K562 (cell line): ENCODE results near the gene MBD3. TPM values are rescaled to one million over a fixed set of nuclear protein-coding genes. Genes with fewer than 3 reads are reported as not detected.
A peak's percentile ranks its signal among the peaks of the same experiment; 100 is the strongest.

Experiments
- ATF4 ChIP-seq: fragments of 450-650 bp; formaldehyde crosslinking; IDR thresholded peaks from 2 replicates; pipeline ENCODE4 v1.4.0; 2022; ENCODE audit warnings: mild to moderate bottlenecking, moderate library complexity
- CHD1 ChIP-seq: fragments of 200-600 bp; sonication (generic); IDR thresholded peaks from one replicate; pipeline ENCODE4 v1.6.1; 2012; ENCODE audit warnings: mild to moderate bottlenecking, moderate library complexity, low read length, inconsistent platforms
- CREBBP ChIP-seq: IDR thresholded peaks from one replicate; pipeline ENCODE4 v1.6.1; 2012; ENCODE audit warnings: low read depth, mild to moderate bottlenecking, control low read depth, inconsistent platforms, low read length
- CTCF ChIP-seq, 3 experiments: IDR thresholded peaks in 2 of 3; conservative IDR thresholded peaks in 1 of 3; 2 replicates each; pipeline ENCODE4 v1.5.1; 2011 to 2012; ENCODE audit warnings: low read length in 3 of 3, mild to moderate bottlenecking in 3 of 3, control low read depth in 2 of 3, improper control_type of control experiment in 1 of 3, inconsistent platforms in 1 of 3, low read depth in 1 of 3, mixed read lengths in 1 of 3, moderate library complexity in 1 of 3; ENCODE audit not compliant: insufficient read depth in 2 of 3
- FOSL1 ChIP-seq: fragments of 200-800 bp; sonication (Bioruptor generic); conservative IDR thresholded peaks from 2 replicates; pipeline ENCODE4 v1.6.1; 2016; ENCODE audit warnings: missing genetic modification characterization, missing compliant biosample characterization
- FOXP1 ChIP-seq: sonication (generic); formaldehyde crosslinking; IDR thresholded peaks from 2 replicates; pipeline ENCODE4 v1.8.0; 2022; ENCODE audit warnings: mild to moderate bottlenecking, missing genetic modification reagents
- FUS ChIP-seq: fragments of 200-400 bp; formaldehyde crosslinking; optimal IDR thresholded peaks from 2 replicates; pipeline ENCODE3; 2017; ENCODE audit warnings: low read depth, low read length
- LCOR ChIP-seq: sonication (generic); formaldehyde crosslinking; IDR thresholded peaks from 2 replicates; pipeline ENCODE4 v1.8.0; 2022; ENCODE audit warnings: mild to moderate bottlenecking, missing genetic modification reagents
- MAX ChIP-seq: sonication (generic); formaldehyde crosslinking; IDR thresholded peaks from 2 replicates; pipeline ENCODE4 v1.9.0; 2022; ENCODE audit warnings: mild to moderate bottlenecking, missing genetic modification reagents
- MAZ ChIP-seq, 2 experiments: fragments of 450-650 bp in 1 of 2; sonication (generic) in 1 of 2; formaldehyde crosslinking; IDR thresholded peaks in 1 of 2; conservative IDR thresholded peaks in 1 of 2; 2 replicates each; pipeline versions ENCODE4 v1.4.0 to v1.5.0; 2020; ENCODE audit warnings: mild to moderate bottlenecking in 1 of 2, missing genetic modification reagents in 1 of 2
- MYBL2 ChIP-seq, 2 experiments: fragments of 450-650 bp in 1 of 2; sonication (generic) in 1 of 2; formaldehyde crosslinking in 1 of 2; IDR thresholded peaks; 2 replicates each; pipeline versions ENCODE4 v1.6.1 to v1.8.1; 2017 to 2022; ENCODE audit warnings: borderline replicate concordance in 1 of 2, inconsistent platforms in 1 of 2, low read depth in 1 of 2, mild to moderate bottlenecking in 1 of 2, missing genetic modification reagents in 1 of 2, moderate library complexity in 1 of 2
- NCOR1 ChIP-seq: fragments of 450-650 bp; IDR thresholded peaks from 2 replicates; pipeline ENCODE4 v1.6.1; 2016; ENCODE audit warnings: mild to moderate bottlenecking, moderate library complexity
- NELFE ChIP-seq: IDR thresholded peaks from 2 replicates; pipeline ENCODE4 v1.6.1; 2011; ENCODE audit warnings: mild to moderate bottlenecking; ENCODE audit not compliant: insufficient read depth, insufficient read length
- NRF1 ChIP-seq, 2 experiments: fragments of 450-650 bp; IDR thresholded peaks in 1 of 2; conservative IDR thresholded peaks in 1 of 2; 2 replicates each; pipeline ENCODE4 v1.6.1; 2014; ENCODE audit warnings: mild to moderate bottlenecking in 2 of 2
- TAF15 ChIP-seq: fragments of 200-400 bp; formaldehyde crosslinking; IDR thresholded peaks from 2 replicates; pipeline ENCODE4 v1.6.1; 2017; ENCODE audit warnings: mild to moderate bottlenecking, low read depth, low read length, moderate library complexity
- ZNF239 ChIP-seq: fragments of 250-450 bp; sonication (Bioruptor Pico); IDR thresholded peaks from 2 replicates; pipeline ENCODE4 v1.4.0; 2020; ENCODE audit warnings: mild to moderate bottlenecking
- ZNF695 ChIP-seq: fragments of 450-650 bp; formaldehyde crosslinking; IDR thresholded peaks from 2 replicates; pipeline ENCODE4 v1.4.0; 2020; ENCODE audit warnings: mild to moderate bottlenecking, moderate library complexity
- ZZZ3 ChIP-seq: fragments of 450-650 bp; IDR thresholded peaks from 2 replicates; pipeline ENCODE4 v1.6.1; 2016; ENCODE audit warnings: antibody characterized with exemption, mild to moderate bottlenecking, moderate library complexity
- polyA plus RNA-seq, 8 experiments: library from polyadenylated mRNA; depleted of rRNA in 4 of 8; stranded (reverse) in 5 of 8; unstranded in 3 of 8; fragments of >200 nt; fragmentation: Nextera tagmentation in 2 of 8; fragmentation: Illumina TruSeq in 1 of 8; extraction: Ambion mirVana in 2 of 8; extraction: Trizol in 1 of 8; gene quantifications; 2 replicates each; pipeline versions ENCODE4 v1.2.1 to v1.2.3, GENCODE V29; 2011 to 2014; ENCODE audit warnings: inconsistent platforms in 1 of 8, missing spikeins in 1 of 8
- total RNA-seq, 7 experiments: library from RNA; depleted of rRNA in 6 of 7; stranded (reverse); fragments of >200 nt in 6 of 7; fragmentation: Illumina TruSeq in 2 of 7; extraction: Trizol in 2 of 7; gene quantifications; 2 replicates each; pipeline versions ENCODE4 v1.2.1 to v1.2.3, GENCODE V29; 2011 to 2021; ENCODE audit warnings: low replicate concordance in 1 of 7
- TF ChIP-seq, protein P1 (sequence below): fragments of 250-450 bp; sonication (Bioruptor Pico); IDR thresholded peaks from 2 replicates; pipeline ENCODE4 v1.4.0; 2020; ENCODE audit warnings: mild to moderate bottlenecking, moderate library complexity, borderline replicate concordance
- TF ChIP-seq, protein P2 (sequence below): fragments of 450-650 bp; IDR thresholded peaks from 2 replicates; pipeline ENCODE4 v1.7.0; 2016; ENCODE audit warnings: borderline replicate concordance

The MBD3 gene
- total and polyA plus RNA-seq, 9 of the 15 experiments (the other 6 are each of a cell fraction or from before 2014, with no cell fraction given), result 0.24 to 137 (median 30.9) TPM

DNA sequence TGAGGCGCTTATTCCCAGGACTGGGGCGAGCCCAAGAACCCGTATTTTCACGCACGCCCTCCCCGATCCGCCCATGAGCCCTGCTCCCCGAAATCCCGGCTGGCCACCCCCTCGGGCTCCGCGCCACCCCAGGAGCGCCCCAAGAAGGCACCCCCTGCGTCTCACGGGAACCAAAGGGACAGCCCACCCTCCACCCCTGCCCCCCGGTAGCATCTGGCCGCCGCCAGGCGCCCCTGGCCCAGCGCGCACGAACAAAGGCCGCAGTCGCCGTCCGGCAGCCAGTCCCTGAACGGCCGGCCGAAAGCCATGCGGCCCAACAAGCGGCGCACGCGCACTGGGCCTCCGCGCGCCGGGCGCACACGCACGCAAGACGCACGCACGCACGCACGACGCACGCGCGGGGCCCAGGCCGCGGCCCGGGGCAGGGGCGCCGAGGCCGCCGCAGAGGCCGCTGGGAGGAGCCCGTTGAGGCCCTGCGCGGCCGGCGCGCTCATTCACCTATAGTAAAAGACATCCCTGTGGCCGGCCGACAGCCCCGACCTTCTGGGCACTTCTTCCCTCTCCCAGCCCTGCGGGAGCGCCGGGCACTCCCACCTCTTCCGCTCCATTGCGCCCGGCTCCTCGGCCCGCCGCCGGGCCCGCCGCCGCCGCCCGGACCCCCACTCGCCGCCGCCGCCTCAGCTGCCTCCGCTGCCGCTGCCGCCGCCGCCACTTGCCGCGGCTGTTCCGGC lies 476 bp downstream of the MBD3 start (continued):
- TF ChIP-seq ATF4 (CRISPR knock-in tag), result no peak
- TF ChIP-seq MAX (CRISPR knock-in tag), result peak; percentile 89
- TF ChIP-seq NRF1 (conservative IDR thresholded peaks at IDR 0.05 in 1 of 2, IDR thresholded peaks at IDR 0.05 in 1 of 2), result peak; percentile 93 to 95
- no peak for TF ChIP-seq FOSL1 (tag)
- no peak for TF ChIP-seq NELFE
- no peak for TF ChIP-seq ZNF239 (CRISPR knock-in tag)
- peak in 1 of 2 experiments; percentile 73 for TF ChIP-seq MAZ (CRISPR knock-in tag; conservative IDR thresholded peaks at IDR 0.05 in 1 of 2, IDR thresholded peaks at IDR 0.05 in 1 of 2)
- no peak for TF ChIP-seq ZZZ3
- no peak for TF ChIP-seq TAF15
- peak; percentile 89 for TF ChIP-seq FOXP1 (CRISPR knock-in tag)
- TF ChIP-seq MYBL2 (IDR thresholded peaks at IDR 0.05; ENCODE audit: low read depth), result no peak
- no peak for TF ChIP-seq MYBL2 (CRISPR knock-in tag; IDR thresholded peaks at IDR 0.05; ENCODE audit: borderline replicate concordance)
- no peak for TF ChIP-seq CTCF (IDR thresholded peaks at IDR 0.05 in 2 of 3, conservative IDR thresholded peaks at IDR 0.05 in 1 of 3; ENCODE audit: insufficient read depth in 2 of 3, low read depth in 1 of 3, low read length in 3 of 3)
- TF ChIP-seq, protein P1, sequence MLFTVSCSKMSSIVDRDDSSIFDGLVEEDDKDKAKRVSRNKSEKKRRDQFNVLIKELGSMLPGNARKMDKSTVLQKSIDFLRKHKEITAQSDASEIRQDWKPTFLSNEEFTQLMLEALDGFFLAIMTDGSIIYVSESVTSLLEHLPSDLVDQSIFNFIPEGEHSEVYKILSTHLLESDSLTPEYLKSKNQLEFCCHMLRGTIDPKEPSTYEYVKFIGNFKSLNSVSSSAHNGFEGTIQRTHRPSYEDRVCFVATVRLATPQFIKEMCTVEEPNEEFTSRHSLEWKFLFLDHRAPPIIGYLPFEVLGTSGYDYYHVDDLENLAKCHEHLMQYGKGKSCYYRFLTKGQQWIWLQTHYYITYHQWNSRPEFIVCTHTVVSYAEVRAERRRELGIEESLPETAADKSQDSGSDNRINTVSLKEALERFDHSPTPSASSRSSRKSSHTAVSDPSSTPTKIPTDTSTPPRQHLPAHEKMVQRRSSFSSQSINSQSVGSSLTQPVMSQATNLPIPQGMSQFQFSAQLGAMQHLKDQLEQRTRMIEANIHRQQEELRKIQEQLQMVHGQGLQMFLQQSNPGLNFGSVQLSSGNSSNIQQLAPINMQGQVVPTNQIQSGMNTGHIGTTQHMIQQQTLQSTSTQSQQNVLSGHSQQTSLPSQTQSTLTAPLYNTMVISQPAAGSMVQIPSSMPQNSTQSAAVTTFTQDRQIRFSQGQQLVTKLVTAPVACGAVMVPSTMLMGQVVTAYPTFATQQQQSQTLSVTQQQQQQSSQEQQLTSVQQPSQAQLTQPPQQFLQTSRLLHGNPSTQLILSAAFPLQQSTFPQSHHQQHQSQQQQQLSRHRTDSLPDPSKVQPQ (CRISPR knock-in tag), result no peak
- no peak for TF ChIP-seq NCOR1
- TF ChIP-seq ZNF695 (CRISPR knock-in tag), result no peak
- TF ChIP-seq CHD1, result no peak
- TF ChIP-seq, protein P2, sequence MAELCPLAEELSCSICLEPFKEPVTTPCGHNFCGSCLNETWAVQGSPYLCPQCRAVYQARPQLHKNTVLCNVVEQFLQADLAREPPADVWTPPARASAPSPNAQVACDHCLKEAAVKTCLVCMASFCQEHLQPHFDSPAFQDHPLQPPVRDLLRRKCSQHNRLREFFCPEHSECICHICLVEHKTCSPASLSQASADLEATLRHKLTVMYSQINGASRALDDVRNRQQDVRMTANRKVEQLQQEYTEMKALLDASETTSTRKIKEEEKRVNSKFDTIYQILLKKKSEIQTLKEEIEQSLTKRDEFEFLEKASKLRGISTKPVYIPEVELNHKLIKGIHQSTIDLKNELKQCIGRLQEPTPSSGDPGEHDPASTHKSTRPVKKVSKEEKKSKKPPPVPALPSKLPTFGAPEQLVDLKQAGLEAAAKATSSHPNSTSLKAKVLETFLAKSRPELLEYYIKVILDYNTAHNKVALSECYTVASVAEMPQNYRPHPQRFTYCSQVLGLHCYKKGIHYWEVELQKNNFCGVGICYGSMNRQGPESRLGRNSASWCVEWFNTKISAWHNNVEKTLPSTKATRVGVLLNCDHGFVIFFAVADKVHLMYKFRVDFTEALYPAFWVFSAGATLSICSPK, result no peak
- no peak for TF ChIP-seq FUS
- TF ChIP-seq CREBBP, result no peak
- TF ChIP-seq LCOR (CRISPR knock-in tag), result no peak
